GM12878 (cell line): ENCODE data around the gene FMOD. TPM values are rescaled to one million over a fixed set of nuclear protein-coding genes. Genes with fewer than 3 reads are reported as not detected.

Experiments used
- ATAC-seq: fragments of 200-7000 bp; cut with Tn5 transposase; 3 replicates; pipeline ENCODE4 v1.9.1; 2020; ENCODE audit warnings: mild to moderate bottlenecking, moderate library complexity
- BruUV-seq: library from RNA; stranded (reverse); fragments of 400-500 nt; replicated peaks from 2 replicates; lab custom pipeline; 2021; lab: Mats Ljungman, UMichigan
- CTCF ChIA-PET: fragments of 300-600 bp; sonication (Branson Sonifier 250); formaldehyde crosslinking; extraction: SDS; loops from one replicate; lab custom pipeline; 2021; ENCODE audit warnings: inconsistent platforms; lab: Yijun Ruan, JAX
- POLR2A ChIA-PET: fragments of 350-600 bp; formaldehyde crosslinking; extraction: SDS; loops from one replicate; lab custom pipeline; 2021; ENCODE audit warnings: inconsistent platforms; lab: Charles Lee
- RAD21 ChIA-PET: fragments of 300-600 bp; sonication (Branson Sonifier 250); formaldehyde crosslinking; loops from one replicate; lab custom pipeline; 2023; ENCODE audit warnings: antibody characterized with exemption; ENCODE audit not compliant: unreplicated experiment; lab: Charles Lee
- SMC1A ChIA-PET: fragments of 300-600 bp; sonication (Branson Sonifier 250); formaldehyde crosslinking; loops from one replicate; lab custom pipeline; 2023; ENCODE audit not compliant: unreplicated experiment, uncharacterized antibody; lab: Charles Lee
- DNase-seq: peaks from one replicate; pipeline ENCODE4 v3.0.0-alpha.2; 2011; ENCODE audit warnings: low read depth, low spot score
- FAIRE-seq: peaks from 3 replicates; lab custom pipeline; 2011; peaks lifted over from hg19 to GRCh38; lab: Jason Lieb, UNC
- H2AFZ ChIP-seq: 2 replicates; pipeline ENCODE4 v1.6.0; 2011; ENCODE audit warnings: low read depth, low read length, control low read depth; ENCODE audit not compliant: control insufficient read depth
- H3K27ac ChIP-seq: 2 replicates; pipeline ENCODE4 v1.5.1; 2011; ENCODE audit warnings: control low read depth; ENCODE audit not compliant: control insufficient read depth, insufficient read depth
- H3K27me3 ChIP-seq, 2 experiments: replicated peaks in 1 of 2; 2 replicates each; pipeline versions ENCODE4 v1.6.0 to v1.6.1; 2011; ENCODE audit warnings: low read length in 1 of 2; ENCODE audit not compliant: control insufficient read depth in 2 of 2, insufficient read depth in 2 of 2
- H3K36me3 ChIP-seq, 2 experiments: 2 replicates each; pipeline ENCODE4 v1.5.1; 2011; ENCODE audit warnings: low read length in 1 of 2; ENCODE audit not compliant: control insufficient read depth in 2 of 2, insufficient read depth in 2 of 2
- H3K4me1 ChIP-seq: 2 replicates; pipeline ENCODE4 v1.6.1; 2011; ENCODE audit warnings: mild to moderate bottlenecking, low read length, moderate library complexity, mixed read lengths; ENCODE audit not compliant: control insufficient read depth, insufficient read depth
- H3K4me2 ChIP-seq: 2 replicates; pipeline ENCODE4 v1.6.0; 2011; ENCODE audit warnings: control low read depth; ENCODE audit not compliant: control insufficient read depth, insufficient read depth
- H3K4me3 ChIP-seq: fragments of 200-600 bp; sonication (generic); 2 replicates; pipeline ENCODE4 v1.5.1; 2016
- H3K79me2 ChIP-seq: 2 replicates; pipeline ENCODE4 v1.6.0; 2011; ENCODE audit warnings: low read length; ENCODE audit not compliant: control insufficient read depth, insufficient read depth
- H3K9ac ChIP-seq: 2 replicates; pipeline ENCODE4 v1.8.0; 2011; ENCODE audit warnings: low read length, control low read depth, mixed read lengths; ENCODE audit not compliant: control insufficient read depth, insufficient read depth
- H3K9me3 ChIP-seq: replicated peaks from 3 replicates; pipeline ENCODE4 v1.5.1; 2011; ENCODE audit warnings: mild to moderate bottlenecking, low read length; ENCODE audit not compliant: control insufficient read depth, insufficient read depth
- H4K20me1 ChIP-seq: 2 replicates; pipeline ENCODE4 v1.6.0; 2011; ENCODE audit not compliant: control insufficient read depth, insufficient read depth
- BHLHE40 ChIP-seq, 2 experiments: fragments of 450-650 bp in 1 of 2; IDR thresholded peaks; 2 replicates each; pipeline ENCODE4 v1.6.1; 2011 to 2017; ENCODE audit warnings: low read depth in 2 of 2, borderline replicate concordance in 1 of 2, improper control_type of control experiment in 1 of 2, low read length in 1 of 2, mild to moderate bottlenecking in 1 of 2
- CBX3 ChIP-seq: fragments of 200-600 bp; sonication (generic); IDR thresholded peaks from 2 replicates; pipeline ENCODE4 v1.6.1; 2016; ENCODE audit warnings: low read depth, borderline replicate concordance
- E2F4 ChIP-seq: IDR thresholded peaks from 2 replicates; pipeline ENCODE4 v1.6.1; 2012; ENCODE audit warnings: low read depth, low read length, improper control_type of control experiment
- EP300 ChIP-seq, 2 experiments: fragments of 150-350 bp in 1 of 2; IDR thresholded peaks; 2 replicates each; pipeline ENCODE4 v1.6.1; 2011 to 2012; ENCODE audit warnings: low read depth in 2 of 2, low read length in 2 of 2, borderline replicate concordance in 1 of 2, improper control_type of control experiment in 1 of 2, inconsistent platforms in 1 of 2; ENCODE audit not compliant: control insufficient read depth in 1 of 2
- FOXM1 ChIP-seq: IDR thresholded peaks from 2 replicates; pipeline ENCODE4 v1.6.1; 2012; ENCODE audit warnings: low read depth, mild to moderate bottlenecking, inconsistent platforms, low read length, moderate library complexity
- MEF2B ChIP-seq: fragments of 450-650 bp; IDR thresholded peaks from 2 replicates; pipeline ENCODE4 v1.6.1; 2018; ENCODE audit warnings: mild to moderate bottlenecking, moderate library complexity; ENCODE audit not compliant: partially characterized antibody, poor library complexity, severe bottlenecking
- NBN ChIP-seq: fragments of 450-650 bp; IDR thresholded peaks from 2 replicates; pipeline ENCODE4 v1.6.1; 2016
- NR2F1 ChIP-seq: fragments of 450-650 bp; conservative IDR thresholded peaks from 2 replicates; pipeline ENCODE4 v1.6.1; 2017; ENCODE audit warnings: mild to moderate bottlenecking
- SMC3 ChIP-seq: IDR thresholded peaks from 2 replicates; pipeline ENCODE4 v1.6.1; 2011; ENCODE audit warnings: low read length, improper control_type of control experiment, borderline replicate concordance
- ZBTB4 ChIP-seq: fragments of 450-650 bp; formaldehyde crosslinking; IDR thresholded peaks from 2 replicates; pipeline ENCODE4 v1.4.0; 2022; ENCODE audit warnings: mild to moderate bottlenecking, moderate library complexity
- ZNF207 ChIP-seq: fragments of 450-650 bp; IDR thresholded peaks from 2 replicates; pipeline ENCODE4 v1.6.1; 2014; ENCODE audit warnings: antibody characterized with exemption, mild to moderate bottlenecking, borderline replicate concordance
- ZNF384 ChIP-seq: IDR thresholded peaks from 2 replicates; pipeline ENCODE4 v1.6.1; 2012; ENCODE audit warnings: low read depth, mild to moderate bottlenecking, low read length, improper control_type of control experiment, borderline replicate concordance
- WGBS: methylation state at CpG from one replicate; pipeline ENCODE4 v1.1.6; 2016; ENCODE audit warnings: low lambda C conversion rate; ENCODE audit not compliant: insufficient replicate concordance, insufficient coverage; ENCODE audit errors: missing lambda C conversion rate; 5-methylcytosine and 5-hydroxymethylcytosine counted together
- in situ Hi-C: fragments of 300-500 bp; cut with MboI; formaldehyde crosslinking; loops from 9 replicates; pipeline ENCODE4 v1.14.3; 2018; ENCODE audit warnings: mixed read lengths
- intact Hi-C: fragments of 100-400 bp; cut with micrococcal nuclease; formaldehyde crosslinking; loops from one replicate; pipeline ENCODE4 v1.14.2; 2022; ENCODE audit not compliant: unreplicated experiment
- polyA plus RNA-seq, 11 experiments: library from polyadenylated mRNA; depleted of rRNA in 4 of 11; unstranded in 6 of 11; stranded (reverse) in 5 of 11; fragments of >200 nt; fragmentation: Nextera tagmentation in 4 of 11; fragmentation: Illumina TruSeq in 1 of 11; extraction: Ambion mirVana in 4 of 11; extraction: Trizol in 1 of 11; gene quantifications; 1 replicate in 1 of 11; 2 replicates in 10 of 11; pipeline versions ENCODE4 v1.2.1 to v1.2.3, GENCODE V29; 2011 to 2016; ENCODE audit warnings: inconsistent platforms in 2 of 11, missing spikeins in 2 of 11, low read depth in 1 of 11
- total RNA-seq, 4 experiments: library from RNA; depleted of rRNA in 3 of 4; stranded (reverse); fragments of >200 nt in 3 of 4; fragmentation: Illumina TruSeq in 1 of 4; extraction: Trizol in 1 of 4; gene quantifications; 2 replicates each; pipeline versions ENCODE4 v1.2.1 to v1.2.3, GENCODE V29; 2013 to 2021
- TF ChIP-seq, protein P1 (sequence below): fragments of 450-650 bp; IDR thresholded peaks from 2 replicates; pipeline ENCODE4 v1.6.1; 2016; ENCODE audit warnings: mild to moderate bottlenecking
- TF ChIP-seq, protein P2 (sequence below): fragments of 450-650 bp; IDR thresholded peaks from 2 replicates; pipeline ENCODE4 v1.6.1; 2018; ENCODE audit warnings: mild to moderate bottlenecking, low read depth, moderate library complexity; ENCODE audit not compliant: partially characterized antibody

FMOD gene
- total and polyA plus RNA-seq, 10 of the 15 experiments (the other 5 are each of a cell fraction or from before 2014, with no cell fraction given): 0.03 to 0.26 (median 0.11) TPM; not detected in 7

DNA sequence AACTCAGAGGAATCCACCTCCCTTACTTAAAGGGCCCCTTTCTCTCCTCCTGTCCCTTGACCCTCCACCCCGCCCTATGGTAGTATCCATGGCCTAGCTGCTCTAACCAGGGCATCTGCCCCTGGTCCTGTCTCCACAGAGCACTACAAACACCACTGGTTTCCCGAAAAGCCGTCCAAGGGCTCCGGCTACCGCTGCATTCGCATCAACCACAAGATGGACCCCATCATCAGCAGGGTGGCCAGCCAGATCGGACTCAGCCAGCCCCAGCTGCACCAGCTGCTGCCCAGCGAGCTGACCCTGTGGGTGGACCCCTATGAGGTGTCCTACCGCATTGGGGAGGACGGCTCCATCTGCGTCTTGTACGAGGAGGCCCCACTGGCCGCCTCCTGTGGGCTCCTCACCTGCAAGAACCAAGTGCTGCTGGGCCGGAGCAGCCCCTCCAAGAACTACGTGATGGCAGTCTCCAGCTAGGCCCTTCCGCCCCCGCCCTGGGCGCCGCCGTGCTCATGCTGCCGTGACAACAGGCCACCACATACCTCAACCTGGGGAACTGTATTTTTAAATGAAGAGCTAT is 43.9 kb downstream of the FMOD start:
- POLR2A ChIA-PET: interaction anchor here (0.9 to 10.0 kb wide), 11 partner anchors 8 to 122 kb away, joined by 3 to 393 read pairs (median 7); no protein-coding TSS in a partner anchor
- SMC1A ChIA-PET: interaction anchor here (0.8 to 9.7 kb wide), 11 partner anchors 10 to 134 kb away, joined by 3 to 406 read pairs (median 11); no protein-coding TSS in a partner anchor
- Histone ChIP-seq H2AFZ (no peak overlapping the region), H4K20me1 (peaks cover 10% of the 10 kb centered on the region), H3K9ac (peak overlapping the region; percentile 90), H3K27ac (peak overlapping the region; percentile 91), H3K4me1 (peaks cover 36% of the 10 kb centered on the region), H3K4me3 (peak overlapping the region; percentile 97), H3K36me3 (peaks cover 4 to 12% of the 10 kb centered on the region in 2 experiments), H3K79me2 (peaks cover 62% of the 10 kb centered on the region), H3K9me3 (no peaks in the 10 kb centered on the region), H3K27me3 (no peaks in the 10 kb centered on the region), H3K4me2 (peak overlapping the region; percentile 88)
- intact Hi-C loops: loop anchor here (1.0 kb wide), 1 partner anchor 20 kb away; no protein-coding TSS in a partner anchor
- WGBS: under 1% methylated on average over 21 of the region's 21 CpGs
- ATAC-seq (peak; percentile 4; the same call in 2 of the 3 replicates), FAIRE-seq (no peak), DNase-seq (no peak)
- RAD21 ChIA-PET: interaction anchor here (0.6 to 9.7 kb wide), 11 partner anchors 8 to 1927 kb away, joined by 3 to 470 read pairs (median 7); no protein-coding TSS in a partner anchor
- CTCF ChIA-PET: interaction anchor here (0.7 to 9.4 kb wide), 17 partner anchors 9 to 181 kb away, joined by 3 to 281 read pairs (median 8); no protein-coding TSS in a partner anchor
- in situ Hi-C loops: no loop called here
- no TSS peak for BruUV-seq
- TF ChIP-seq E2F4: no peak
- TF ChIP-seq MEF2B: no peak
- no peak for TF ChIP-seq EP300 (IDR thresholded peaks at IDR 0.05; ENCODE audit: borderline replicate concordance in 1 of 2, control insufficient read depth in 1 of 2, low read depth in 2 of 2, low read length in 2 of 2)
- no peak for TF ChIP-seq BHLHE40 (IDR thresholded peaks at IDR 0.05; ENCODE audit: borderline replicate concordance in 1 of 2, low read depth in 2 of 2, low read length in 1 of 2)
- TF ChIP-seq, protein P1, sequence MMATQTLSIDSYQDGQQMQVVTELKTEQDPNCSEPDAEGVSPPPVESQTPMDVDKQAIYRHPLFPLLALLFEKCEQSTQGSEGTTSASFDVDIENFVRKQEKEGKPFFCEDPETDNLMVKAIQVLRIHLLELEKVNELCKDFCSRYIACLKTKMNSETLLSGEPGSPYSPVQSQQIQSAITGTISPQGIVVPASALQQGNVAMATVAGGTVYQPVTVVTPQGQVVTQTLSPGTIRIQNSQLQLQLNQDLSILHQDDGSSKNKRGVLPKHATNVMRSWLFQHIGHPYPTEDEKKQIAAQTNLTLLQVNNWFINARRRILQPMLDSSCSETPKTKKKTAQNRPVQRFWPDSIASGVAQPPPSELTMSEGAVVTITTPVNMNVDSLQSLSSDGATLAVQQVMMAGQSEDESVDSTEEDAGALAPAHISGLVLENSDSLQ: no peak
- no peak for TF ChIP-seq FOXM1
- TF ChIP-seq, protein P2, sequence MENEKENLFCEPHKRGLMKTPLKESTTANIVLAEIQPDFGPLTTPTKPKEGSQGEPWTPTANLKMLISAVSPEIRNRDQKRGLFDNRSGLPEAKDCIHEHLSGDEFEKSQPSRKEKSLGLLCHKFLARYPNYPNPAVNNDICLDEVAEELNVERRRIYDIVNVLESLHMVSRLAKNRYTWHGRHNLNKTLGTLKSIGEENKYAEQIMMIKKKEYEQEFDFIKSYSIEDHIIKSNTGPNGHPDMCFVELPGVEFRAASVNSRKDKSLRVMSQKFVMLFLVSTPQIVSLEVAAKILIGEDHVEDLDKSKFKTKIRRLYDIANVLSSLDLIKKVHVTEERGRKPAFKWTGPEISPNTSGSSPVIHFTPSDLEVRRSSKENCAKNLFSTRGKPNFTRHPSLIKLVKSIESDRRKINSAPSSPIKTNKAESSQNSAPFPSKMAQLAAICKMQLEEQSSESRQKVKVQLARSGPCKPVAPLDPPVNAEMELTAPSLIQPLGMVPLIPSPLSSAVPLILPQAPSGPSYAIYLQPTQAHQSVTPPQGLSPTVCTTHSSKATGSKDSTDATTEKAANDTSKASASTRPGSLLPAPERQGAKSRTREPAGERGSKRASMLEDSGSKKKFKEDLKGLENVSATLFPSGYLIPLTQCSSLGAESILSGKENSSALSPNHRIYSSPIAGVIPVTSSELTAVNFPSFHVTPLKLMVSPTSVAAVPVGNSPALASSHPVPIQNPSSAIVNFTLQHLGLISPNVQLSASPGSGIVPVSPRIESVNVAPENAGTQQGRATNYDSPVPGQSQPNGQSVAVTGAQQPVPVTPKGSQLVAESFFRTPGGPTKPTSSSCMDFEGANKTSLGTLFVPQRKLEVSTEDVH: no peak
- TF ChIP-seq NBN: no peak
- TF ChIP-seq ZBTB4 (CRISPR knock-in tag): no peak
- TF ChIP-seq SMC3: no peak
- no peak for TF ChIP-seq CBX3
- no peak for TF ChIP-seq ZNF384
- TF ChIP-seq NR2F1: no peak
- no peak for TF ChIP-seq ZNF207
